ENCODE data around the gene EMC10.

The EMC10 gene

DNA sequence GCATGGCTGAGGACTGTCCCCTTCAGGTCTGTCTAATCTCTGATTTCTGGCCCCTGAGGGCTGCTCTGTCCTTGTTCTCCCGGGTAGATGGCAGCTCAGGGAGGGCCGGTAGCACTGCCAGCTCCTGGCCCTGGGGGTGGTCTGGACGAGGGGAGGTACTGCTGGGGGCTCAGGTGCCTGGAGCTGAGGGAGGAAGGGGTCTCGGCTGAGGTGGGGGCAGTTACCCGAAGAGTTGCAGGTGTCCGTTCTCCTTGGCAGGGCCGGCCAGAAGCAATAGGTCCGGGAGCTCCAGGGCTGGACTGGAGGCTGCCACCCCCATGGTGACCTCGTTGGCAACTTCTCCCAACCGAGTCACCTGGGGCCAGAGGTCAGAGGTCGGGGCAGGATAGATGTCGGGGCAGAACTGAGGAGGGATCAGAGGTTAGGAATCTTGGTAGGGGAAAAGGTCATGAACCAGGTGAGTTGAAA is 1.2 kb upstream of the EMC10 start:
- TF ChIP-seq, protein P1, sequence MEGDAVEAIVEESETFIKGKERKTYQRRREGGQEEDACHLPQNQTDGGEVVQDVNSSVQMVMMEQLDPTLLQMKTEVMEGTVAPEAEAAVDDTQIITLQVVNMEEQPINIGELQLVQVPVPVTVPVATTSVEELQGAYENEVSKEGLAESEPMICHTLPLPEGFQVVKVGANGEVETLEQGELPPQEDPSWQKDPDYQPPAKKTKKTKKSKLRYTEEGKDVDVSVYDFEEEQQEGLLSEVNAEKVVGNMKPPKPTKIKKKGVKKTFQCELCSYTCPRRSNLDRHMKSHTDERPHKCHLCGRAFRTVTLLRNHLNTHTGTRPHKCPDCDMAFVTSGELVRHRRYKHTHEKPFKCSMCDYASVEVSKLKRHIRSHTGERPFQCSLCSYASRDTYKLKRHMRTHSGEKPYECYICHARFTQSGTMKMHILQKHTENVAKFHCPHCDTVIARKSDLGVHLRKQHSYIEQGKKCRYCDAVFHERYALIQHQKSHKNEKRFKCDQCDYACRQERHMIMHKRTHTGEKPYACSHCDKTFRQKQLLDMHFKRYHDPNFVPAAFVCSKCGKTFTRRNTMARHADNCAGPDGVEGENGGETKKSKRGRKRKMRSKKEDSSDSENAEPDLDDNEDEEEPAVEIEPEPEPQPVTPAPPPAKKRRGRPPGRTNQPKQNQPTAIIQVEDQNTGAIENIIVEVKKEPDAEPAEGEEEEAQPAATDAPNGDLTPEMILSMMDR (IDR thresholded peaks at IDR 0.05; ENCODE audit: low read depth, low read length): no peak
- no peak for DNase-seq (ENCODE audit: extremely low read depth, low read depth)

DNA sequence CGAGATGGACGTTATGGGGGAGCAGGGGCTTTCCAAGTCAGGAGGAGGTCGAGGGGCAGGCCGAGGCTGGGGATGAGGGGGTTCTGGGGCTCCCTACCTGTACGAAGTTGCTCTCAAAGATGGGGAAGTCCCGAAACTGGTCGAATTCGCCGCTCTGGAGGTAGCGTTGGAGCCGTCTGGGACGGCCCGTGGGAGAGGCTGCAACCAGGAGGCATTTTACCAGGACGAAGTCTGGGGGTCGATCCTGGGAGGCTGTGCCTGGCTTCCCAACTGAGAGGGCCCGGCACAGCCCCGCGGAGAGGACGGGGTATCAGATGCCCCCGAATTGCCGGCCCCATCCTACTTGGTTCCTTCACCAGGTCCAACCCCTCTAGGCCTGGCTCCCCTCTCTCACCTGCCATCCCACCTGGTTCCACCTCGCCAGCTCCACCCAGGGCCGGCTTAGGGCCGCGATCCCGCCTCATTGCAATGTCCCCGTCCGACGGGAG is 527 bp upstream of the EMC10 start:
- DNase-seq (ENCODE audit: extremely low read depth, low read depth): no peak

DNA sequence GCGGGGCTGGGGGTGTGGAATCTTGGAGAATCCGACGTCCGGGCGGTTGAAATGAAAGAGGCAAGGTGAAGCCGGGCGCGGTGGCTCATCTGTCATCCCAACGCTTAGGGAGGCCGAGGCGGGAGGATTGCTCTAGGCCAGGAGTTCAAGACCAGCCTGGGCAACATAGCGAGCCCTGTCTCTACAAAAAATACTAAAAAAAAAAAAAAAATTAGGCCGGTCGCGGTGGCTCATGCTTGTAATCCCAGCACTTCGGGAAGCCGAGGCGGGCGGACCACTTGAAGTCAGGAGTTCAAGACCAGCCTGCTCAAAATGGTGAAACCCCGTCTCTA is 566 bp downstream of the EMC10 start:
- TF ChIP-seq, protein P1 (IDR thresholded peaks at IDR 0.05; ENCODE audit: low read depth, low read length): no peak
- no peak for DNase-seq (ENCODE audit: extremely low read depth, low read depth)

More for the DNA sequence above, 527 bp upstream of the EMC10 start:
- TF ChIP-seq, protein P1 (IDR thresholded peaks at IDR 0.05; ENCODE audit: low read depth, low read length): no peak

DNA sequence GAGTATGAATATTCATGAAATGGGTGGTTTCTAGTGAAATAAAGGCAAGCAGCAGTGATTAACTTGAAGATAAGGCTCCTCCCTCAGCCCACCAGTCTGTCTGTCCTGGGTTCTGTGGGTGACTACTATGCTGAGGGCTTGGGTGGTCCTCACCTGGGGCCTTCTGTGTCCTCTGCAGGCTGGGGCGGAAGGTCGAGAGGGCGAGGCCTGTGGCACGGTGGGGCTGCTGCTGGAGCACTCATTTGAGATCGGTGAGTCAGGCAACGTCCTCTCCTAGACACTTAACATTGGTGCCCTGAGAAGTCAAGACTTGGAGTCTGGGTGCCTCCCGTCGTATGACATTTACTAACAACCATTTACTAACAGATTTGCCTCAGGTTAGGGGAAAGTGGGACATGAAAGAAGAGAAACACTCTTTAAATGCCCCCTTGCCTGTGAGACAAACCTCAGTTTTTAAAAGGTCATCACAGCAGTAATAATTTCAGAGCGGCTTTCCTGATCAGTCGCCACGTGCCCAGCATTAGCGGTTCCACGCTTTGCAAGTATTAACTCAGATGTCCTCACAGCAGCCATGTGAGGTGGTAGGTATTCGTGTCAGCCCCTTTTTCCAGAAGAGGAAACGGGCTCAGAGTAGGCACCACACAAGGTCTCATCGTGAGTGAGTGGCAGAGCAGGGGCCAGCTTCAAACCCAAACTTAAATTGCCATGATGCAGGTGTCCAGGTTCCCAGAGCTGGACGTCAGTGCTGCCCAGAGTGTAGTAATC is 1.6 kb downstream of the EMC10 start:
- DNase-seq (ENCODE audit: extremely low read depth, low read depth): no peak
- TF ChIP-seq, protein P1 (IDR thresholded peaks at IDR 0.05; ENCODE audit: low read depth, low read length): no peak

DNA sequence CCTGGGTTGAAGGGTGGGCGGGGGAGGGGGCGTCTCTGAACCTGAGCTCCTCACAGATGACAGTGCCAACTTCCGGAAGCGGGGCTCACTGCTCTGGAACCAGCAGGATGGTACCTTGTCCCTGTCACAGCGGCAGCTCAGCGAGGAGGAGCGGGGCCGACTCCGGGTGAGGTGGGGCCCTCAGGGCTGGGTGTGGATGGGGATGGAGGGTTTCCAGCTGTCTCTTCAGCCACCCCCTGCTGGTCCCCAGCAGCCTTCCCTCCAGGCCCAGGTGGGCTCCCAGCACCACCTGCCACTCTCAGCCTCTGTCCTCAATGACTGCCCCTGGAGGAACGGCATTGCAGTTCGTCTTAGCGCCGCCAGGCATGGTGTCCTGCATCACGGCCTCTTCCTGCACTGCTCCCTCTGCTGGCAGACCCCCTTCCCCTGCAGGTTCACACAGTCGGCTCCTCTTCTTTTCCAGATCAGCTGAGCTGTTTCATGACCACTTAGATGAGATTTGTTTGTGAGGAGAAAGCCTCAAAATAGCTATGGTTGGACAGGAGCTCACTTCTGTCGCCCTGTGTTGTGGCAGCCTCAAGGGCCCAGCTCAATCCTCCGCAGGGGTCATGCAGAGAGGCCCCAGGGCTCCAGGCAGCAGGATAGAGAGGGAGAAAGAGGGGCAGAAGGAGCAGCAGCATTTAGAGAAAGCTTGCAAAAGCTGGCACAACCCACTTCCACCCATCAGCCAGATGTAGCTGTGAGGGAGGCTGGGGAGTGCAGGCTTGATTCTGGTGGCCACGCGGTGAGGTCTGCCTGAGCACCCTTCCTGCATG is 2.8 kb downstream of the EMC10 start:
- TF ChIP-seq, protein P1 (IDR thresholded peaks at IDR 0.05; ENCODE audit: low read depth, low read length): peak; percentile 58
- peak; percentile 1 for DNase-seq (ENCODE audit: extremely low read depth, low read depth)

DNA sequence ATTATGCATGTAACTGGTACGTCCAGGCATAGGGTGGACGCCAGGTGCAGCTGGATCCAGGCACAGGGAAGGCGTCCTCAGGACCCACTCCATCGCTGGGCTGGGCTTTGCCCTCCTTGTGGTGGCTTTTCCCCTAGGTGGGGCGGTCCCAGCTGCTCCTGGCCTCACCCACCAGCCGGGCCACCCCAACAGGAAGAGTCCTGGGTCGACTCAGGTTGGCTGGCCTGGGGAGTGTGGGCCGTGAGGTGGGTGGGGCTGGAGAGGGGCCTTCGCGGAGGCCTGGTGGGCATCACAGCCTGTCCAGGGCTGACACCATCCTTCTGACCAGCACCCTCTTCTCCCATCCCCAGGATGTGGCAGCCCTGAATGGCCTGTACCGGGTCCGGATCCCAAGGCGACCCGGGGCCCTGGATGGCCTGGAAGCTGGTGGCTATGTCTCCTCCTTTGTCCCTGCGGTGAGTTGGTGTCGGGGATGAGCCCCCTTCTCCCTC is 3.5 kb downstream of the EMC10 start:
- no peak for DNase-seq (ENCODE audit: extremely low read depth, low read depth)
- TF ChIP-seq, protein P1 (IDR thresholded peaks at IDR 0.05; ENCODE audit: low read depth, low read length): no peak
